Type B pancreatic cell (in vitro differentiated cells): Measurements from ENCODE around the gene MAP2K2. TPM values are rescaled to one million over a fixed set of nuclear protein-coding genes. Genes with fewer than 3 reads are reported as not detected.

ENCODE experiments used
- DNase-seq: peaks from one replicate; pipeline ENCODE4 v3.0.0; 2021; ENCODE audit warnings: mixed read lengths; ENCODE audit not compliant: unreplicated experiment; ENCODE audit errors: extremely low spot score
- H3K27ac Mint-ChIP-seq: 2 replicates; pipeline ENCODE4 v1.8.0; 2021; ENCODE audit warnings: mild to moderate bottlenecking, mixed read lengths
- H3K27me3 Mint-ChIP-seq: 2 replicates; pipeline ENCODE4 v1.8.0; 2021; ENCODE audit warnings: mixed read lengths
- H3K36me3 Mint-ChIP-seq: 2 replicates; pipeline ENCODE4 v1.8.0; 2021; ENCODE audit warnings: mixed read lengths
- H3K4me1 Mint-ChIP-seq: one replicate; pipeline ENCODE4 v1.8.0; 2021; ENCODE audit warnings: mixed read lengths; ENCODE audit not compliant: unreplicated experiment
- H3K4me3 Mint-ChIP-seq: 2 replicates; pipeline ENCODE4 v1.8.0; 2021; ENCODE audit warnings: mild to moderate bottlenecking, mixed read lengths
- H3K9me3 Mint-ChIP-seq: 2 replicates; pipeline ENCODE4 v1.8.0; 2021; ENCODE audit warnings: mixed read lengths
- CTCF ChIP-seq: fragments of 200-600 bp; sonication (generic); conservative IDR thresholded peaks from 2 replicates; pipeline ENCODE4 v1.5.0; 2021; ENCODE audit warnings: antibody characterized with exemption, mild to moderate bottlenecking
- total RNA-seq: library from RNA; stranded (reverse); gene quantifications from 2 replicates; pipeline ENCODE4 v1.2.1, GENCODE V29; 2021; ENCODE audit warnings: low replicate concordance

MAP2K2 gene
- total RNA-seq, 1 donor from 2014 or later = 144 TPM

GRCh38 chr19:4089400-4089908, 34.5 kb downstream of the MAP2K2 start:
- Mint-ChIP-seq H3K27me3 (no peaks in the 10 kb centered on the region), H3K4me3 (no peak overlapping the region), H3K27ac (no peak overlapping the region), H3K36me3 (no peaks in the 10 kb centered on the region), H3K9me3 (no peaks in the 10 kb centered on the region), H3K4me1 (peaks cover 6% of the 10 kb centered on the region)
- no peak for DNase-seq
- TF ChIP-seq CTCF = no peak

- H3K27me3 Mint-ChIP-seq = no peaks in the 10 kb centered on the region
- H3K27ac Mint-ChIP-seq = no peak overlapping the region
- H3K4me1 Mint-ChIP-seq = peaks cover 6% of the 10 kb centered on the region
- no peaks in the 10 kb centered on the region for H3K36me3 Mint-ChIP-seq
- DNase-seq = no peak
- no peak for TF ChIP-seq CTCF
- H3K4me3 Mint-ChIP-seq = no peak overlapping the region
- H3K9me3 Mint-ChIP-seq = no peaks in the 10 kb centered on the region
Observed at GRCh38 chr19:4088975-4089374, 34.9 kb downstream of the MAP2K2 start.

- Mint-ChIP-seq H3K27ac (no peak overlapping the region), H3K4me3 (no peak overlapping the region), H3K4me1 (peaks cover 6% of the 10 kb centered on the region), H3K36me3 (no peaks in the 10 kb centered on the region), H3K9me3 (no peaks in the 10 kb centered on the region), H3K27me3 (no peaks in the 10 kb centered on the region)
- TF ChIP-seq CTCF = no peak
- DNase-seq = no peak
Observed at GRCh38 chr19:4087787-4088679, 35.9 kb downstream of the MAP2K2 start.

- no peak for DNase-seq
- Mint-ChIP-seq H3K4me3 (peak overlapping the region; percentile 31), H3K27ac (peak overlapping the region; percentile 78), H3K27me3 (no peaks in the 10 kb centered on the region), H3K36me3 (no peaks in the 10 kb centered on the region), H3K9me3 (no peaks in the 10 kb centered on the region), H3K4me1 (peaks cover 6% of the 10 kb centered on the region)
- no peak for TF ChIP-seq CTCF
Observed at GRCh38 chr19:4086411-4086867, 37.5 kb downstream of the MAP2K2 start.

GRCh38 chr19:4084547-4084877, 39.4 kb downstream of the MAP2K2 start:
- no peak overlapping the region for H3K4me3 Mint-ChIP-seq
- H3K36me3 Mint-ChIP-seq = no peaks in the 10 kb centered on the region
- no peak overlapping the region for H3K27ac Mint-ChIP-seq
- H3K9me3 Mint-ChIP-seq = no peaks in the 10 kb centered on the region
- DNase-seq = no peak
- peaks cover 6% of the 10 kb centered on the region for H3K4me1 Mint-ChIP-seq
- TF ChIP-seq CTCF = no peak
- H3K27me3 Mint-ChIP-seq = no peaks in the 10 kb centered on the region
